HepG2 (cell line): Measurements from ENCODE around the gene RAB6A. TPM values are rescaled to one million over a fixed set of nuclear protein-coding genes. Genes with fewer than 3 reads are reported as not detected.

Source experiments
- PAX8 ChIP-seq: sonication (generic); formaldehyde crosslinking; IDR thresholded peaks from 2 replicates; pipeline ENCODE4 v1.8.0; 2022; ENCODE audit warnings: mild to moderate bottlenecking, missing genetic modification reagents, borderline replicate concordance
- YEATS2 ChIP-seq: sonication (generic); formaldehyde crosslinking; IDR thresholded peaks from 2 replicates; pipeline ENCODE4 v1.4.0; 2020; ENCODE audit warnings: missing genetic modification reagents, borderline replicate concordance
- polyA plus RNA-seq, 8 experiments: library from polyadenylated mRNA; depleted of rRNA in 3 of 8; stranded (reverse) in 7 of 8; unstranded in 1 of 8; fragments of >200 nt; fragmentation: Illumina TruSeq in 4 of 8; extraction: Trizol in 4 of 8; gene quantifications; 2 replicates each; pipeline versions ENCODE4 v1.2.1 to v1.2.3, GENCODE V29; 2011 to 2016; ENCODE audit warnings: low read depth in 4 of 8, missing spikeins in 1 of 8, mixed read lengths in 1 of 8; ENCODE audit not compliant: insufficient read depth in 1 of 8
- total RNA-seq, 5 experiments: library from RNA; depleted of rRNA; stranded (reverse); fragments of >200 nt; fragmentation: Illumina TruSeq; extraction: Trizol; gene quantifications; 2 replicates each; pipeline ENCODE4 v1.2.3, GENCODE V29; 2016; ENCODE audit warnings: low read depth in 1 of 5
- TF ChIP-seq, protein P1 (sequence below): sonication (generic); formaldehyde crosslinking; IDR thresholded peaks from 2 replicates; pipeline ENCODE4 v1.8.0; 2022; ENCODE audit warnings: mild to moderate bottlenecking, missing genetic modification reagents; ENCODE audit not compliant: insufficient replicate concordance
- TF ChIP-seq, protein P2 (sequence below): sonication (generic); formaldehyde crosslinking; IDR thresholded peaks from 2 replicates; pipeline ENCODE4 v1.5.0; 2020; ENCODE audit warnings: missing genetic modification reagents, mild to moderate bottlenecking, borderline replicate concordance
- TF ChIP-seq, protein P3 (sequence below): sonication (generic); formaldehyde crosslinking; IDR thresholded peaks from 2 replicates; pipeline ENCODE4 v1.4.0; 2020; ENCODE audit warnings: low read depth, missing genetic modification reagents

The RAB6A gene
- total and polyA plus RNA-seq, 2 of the 13 experiments (the other 11 are each of a cell fraction or from before 2014, with no cell fraction given) = 74.3 to 121 TPM

DNA sequence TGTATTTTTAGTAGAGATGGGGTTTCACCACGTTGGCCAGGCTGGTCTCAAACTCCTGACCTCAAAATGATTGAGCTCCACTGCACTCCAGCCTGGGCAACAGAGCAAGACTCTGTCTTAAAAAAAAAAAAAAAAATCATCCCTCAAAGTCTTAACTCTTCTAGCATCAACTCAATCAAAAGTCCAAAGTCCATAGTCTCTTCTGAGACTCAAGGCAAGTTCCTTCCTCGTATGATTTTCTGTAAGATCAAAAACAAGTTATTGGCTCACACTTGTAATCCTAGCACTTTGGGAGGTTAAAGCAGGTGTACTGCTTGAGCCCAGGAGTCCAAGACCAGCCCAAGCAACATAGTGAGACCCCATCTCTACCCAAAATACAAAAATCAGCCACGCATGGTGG lies 90.1 kb downstream of the RAB6A start (continued):
- TF ChIP-seq PAX8 (CRISPR knock-in tag) = no peak
- TF ChIP-seq YEATS2 (CRISPR knock-in tag) = no peak
- TF ChIP-seq, protein P1, sequence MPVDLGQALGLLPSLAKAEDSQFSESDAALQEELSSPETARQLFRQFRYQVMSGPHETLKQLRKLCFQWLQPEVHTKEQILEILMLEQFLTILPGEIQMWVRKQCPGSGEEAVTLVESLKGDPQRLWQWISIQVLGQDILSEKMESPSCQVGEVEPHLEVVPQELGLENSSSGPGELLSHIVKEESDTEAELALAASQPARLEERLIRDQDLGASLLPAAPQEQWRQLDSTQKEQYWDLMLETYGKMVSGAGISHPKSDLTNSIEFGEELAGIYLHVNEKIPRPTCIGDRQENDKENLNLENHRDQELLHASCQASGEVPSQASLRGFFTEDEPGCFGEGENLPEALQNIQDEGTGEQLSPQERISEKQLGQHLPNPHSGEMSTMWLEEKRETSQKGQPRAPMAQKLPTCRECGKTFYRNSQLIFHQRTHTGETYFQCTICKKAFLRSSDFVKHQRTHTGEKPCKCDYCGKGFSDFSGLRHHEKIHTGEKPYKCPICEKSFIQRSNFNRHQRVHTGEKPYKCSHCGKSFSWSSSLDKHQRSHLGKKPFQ (CRISPR knock-in tag) = no peak
- TF ChIP-seq, protein P2, sequence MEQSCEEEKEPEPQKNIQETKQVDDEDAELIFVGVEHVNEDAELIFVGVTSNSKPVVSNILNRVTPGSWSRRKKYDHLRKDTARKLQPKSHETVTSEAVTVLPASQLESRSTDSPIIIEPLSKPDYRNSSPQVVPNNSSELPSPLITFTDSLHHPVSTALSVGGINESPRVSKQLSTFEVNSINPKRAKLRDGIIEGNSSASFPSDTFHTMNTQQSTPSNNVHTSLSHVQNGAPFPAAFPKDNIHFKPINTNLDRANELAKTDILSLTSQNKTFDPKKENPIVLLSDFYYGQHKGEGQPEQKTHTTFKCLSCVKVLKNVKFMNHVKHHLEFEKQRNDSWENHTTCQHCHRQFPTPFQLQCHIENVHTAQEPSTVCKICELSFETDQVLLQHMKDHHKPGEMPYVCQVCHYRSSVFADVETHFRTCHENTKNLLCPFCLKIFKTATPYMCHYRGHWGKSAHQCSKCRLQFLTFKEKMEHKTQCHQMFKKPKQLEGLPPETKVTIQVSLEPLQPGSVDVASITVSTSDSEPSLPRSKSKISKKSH (CRISPR knock-in tag) = no peak
- TF ChIP-seq, protein P3, sequence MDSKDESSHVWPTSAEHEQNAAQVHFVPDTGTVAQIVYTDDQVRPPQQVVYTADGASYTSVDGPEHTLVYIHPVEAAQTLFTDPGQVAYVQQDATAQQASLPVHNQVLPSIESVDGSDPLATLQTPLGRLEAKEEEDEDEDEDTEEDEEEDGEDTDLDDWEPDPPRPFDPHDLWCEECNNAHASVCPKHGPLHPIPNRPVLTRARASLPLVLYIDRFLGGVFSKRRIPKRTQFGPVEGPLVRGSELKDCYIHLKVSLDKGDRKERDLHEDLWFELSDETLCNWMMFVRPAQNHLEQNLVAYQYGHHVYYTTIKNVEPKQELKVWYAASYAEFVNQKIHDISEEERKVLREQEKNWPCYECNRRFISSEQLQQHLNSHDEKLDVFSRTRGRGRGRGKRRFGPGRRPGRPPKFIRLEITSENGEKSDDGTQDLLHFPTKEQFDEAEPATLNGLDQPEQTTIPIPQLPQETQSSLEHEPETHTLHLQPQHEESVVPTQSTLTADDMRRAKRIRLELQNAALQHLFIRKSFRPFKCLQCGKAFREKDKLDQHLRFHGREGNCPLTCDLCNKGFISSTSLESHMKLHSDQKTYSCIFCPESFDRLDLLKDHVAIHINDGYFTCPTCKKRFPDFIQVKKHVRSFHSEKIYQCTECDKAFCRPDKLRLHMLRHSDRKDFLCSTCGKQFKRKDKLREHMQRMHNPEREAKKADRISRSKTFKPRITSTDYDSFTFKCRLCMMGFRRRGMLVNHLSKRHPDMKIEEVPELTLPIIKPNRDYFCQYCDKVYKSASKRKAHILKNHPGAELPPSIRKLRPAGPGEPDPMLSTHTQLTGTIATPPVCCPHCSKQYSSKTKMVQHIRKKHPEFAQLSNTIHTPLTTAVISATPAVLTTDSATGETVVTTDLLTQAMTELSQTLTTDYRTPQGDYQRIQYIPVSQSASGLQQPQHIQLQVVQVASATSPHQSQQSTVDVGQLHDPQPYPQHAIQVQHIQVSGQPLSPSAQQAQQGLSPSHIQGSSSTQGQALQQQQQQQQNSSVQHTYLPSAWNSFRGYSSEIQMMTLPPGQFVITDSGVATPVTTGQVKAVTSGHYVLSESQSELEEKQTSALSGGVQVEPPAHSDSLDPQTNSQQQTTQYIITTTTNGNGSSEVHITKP (CRISPR knock-in tag) = no peak
